IMR-90 (cell line): Measurements from ENCODE around the gene SPTBN5. TPM values are rescaled to one million over a fixed set of nuclear protein-coding genes. Genes with fewer than 3 reads are reported as not detected.

ENCODE experiments used
- ATAC-seq: fragments of 200-7000 bp; cut with Tn5 transposase; 2 replicates; pipeline ENCODE4 v1.9.1; 2020; ENCODE audit warnings: low read depth, mild to moderate bottlenecking, moderate library complexity
- BruUV-seq: library from RNA; stranded (reverse); fragments of 400-500 nt; replicated peaks from 2 replicates; lab custom pipeline; 2021; lab: Mats Ljungman, UMichigan
- CTCF ChIA-PET: fragments of 300-600 bp; formaldehyde crosslinking; extraction: SDS; loops from one replicate; lab custom pipeline; 2021; ENCODE audit warnings: antibody characterized with exemption; lab: Yijun Ruan, JAX
- POLR2A ChIA-PET: fragments of 300-600 bp; sonication (Branson Sonifier 250); formaldehyde crosslinking; loops from one replicate; lab custom pipeline; 2022; ENCODE audit warnings: antibody characterized with exemption; ENCODE audit not compliant: unreplicated experiment; lab: Charles Lee
- DNase-seq: peaks from one replicate; pipeline ENCODE4 v3.0.0; 2013
- H2AFZ ChIP-seq: replicated peaks from 2 replicates; pipeline ENCODE3; 2013; ENCODE audit warnings: low read length, mild to moderate bottlenecking; ENCODE audit not compliant: poor library complexity
- H2AK5ac ChIP-seq: 2 replicates; pipeline ENCODE4 v1.6.1; 2013; ENCODE audit warnings: low read depth, low read length, inconsistent platforms
- H2AK9ac ChIP-seq: replicated peaks from 2 replicates; pipeline ENCODE3; 2013; ENCODE audit warnings: mild to moderate bottlenecking, low read depth, low read length, moderate library complexity; ENCODE audit not compliant: poor library complexity
- H2BK120ac ChIP-seq: 2 replicates; pipeline ENCODE4 v1.6.1; 2013; ENCODE audit warnings: low read depth, low read length, inconsistent platforms
- H2BK15ac ChIP-seq: 3 replicates; pipeline ENCODE4 v1.6.1; 2013; ENCODE audit warnings: low read depth, low read length, inconsistent platforms
- H2BK20ac ChIP-seq: 2 replicates; pipeline ENCODE4 v1.6.1; 2013; ENCODE audit warnings: low read depth, mild to moderate bottlenecking, inconsistent platforms, low read length, moderate library complexity
- H2BK5ac ChIP-seq: 2 replicates; pipeline ENCODE4 v1.6.1; 2013; ENCODE audit warnings: mild to moderate bottlenecking, low read depth, low read length, inconsistent platforms; ENCODE audit not compliant: poor library complexity, severe bottlenecking
- H3K14ac ChIP-seq: replicated peaks from 2 replicates; pipeline ENCODE4 v1.6.1; 2013; ENCODE audit warnings: low read depth, low read length, inconsistent platforms
- H3K18ac ChIP-seq: 2 replicates; pipeline ENCODE4 v1.6.1; 2013; ENCODE audit warnings: low read depth, low read length, control low read depth
- H3K23ac ChIP-seq: 2 replicates; pipeline ENCODE4 v1.6.1; 2013; ENCODE audit warnings: low read depth, low read length, inconsistent platforms
- H3K27ac ChIP-seq: 2 replicates; pipeline ENCODE4 v1.5.1; 2013; ENCODE audit warnings: mild to moderate bottlenecking, control low read depth, low read length; ENCODE audit not compliant: insufficient read depth
- H3K27me3 ChIP-seq: 2 replicates; pipeline ENCODE4 v1.6.1; 2013; ENCODE audit warnings: low read length; ENCODE audit not compliant: control insufficient read depth, insufficient read depth
- H3K36me3 ChIP-seq: 2 replicates; pipeline ENCODE4 v1.6.1; 2013; ENCODE audit warnings: low read length, mixed read lengths; ENCODE audit not compliant: control insufficient read depth, insufficient read depth
- H3K4ac ChIP-seq: 2 replicates; pipeline ENCODE4 v1.6.1; 2013; ENCODE audit warnings: low read depth, low read length, inconsistent platforms
- H3K4me1 ChIP-seq: 2 replicates; pipeline ENCODE4 v1.6.1; 2013; ENCODE audit warnings: low read length, mixed read lengths; ENCODE audit not compliant: control insufficient read depth, insufficient read depth
- H3K4me2 ChIP-seq: 2 replicates; pipeline ENCODE4 v1.6.1; 2013; ENCODE audit warnings: low read depth, mild to moderate bottlenecking, control low read depth, low read length, moderate library complexity
- H3K4me3 ChIP-seq: 2 replicates; pipeline ENCODE4 v1.5.1; 2013; ENCODE audit warnings: low read depth, mild to moderate bottlenecking, control low read depth, low read length, moderate library complexity; ENCODE audit not compliant: insufficient read depth
- H3K56ac ChIP-seq: 2 replicates; pipeline ENCODE4 v1.6.1; 2013; ENCODE audit warnings: low read length, inconsistent platforms; ENCODE audit not compliant: insufficient read depth; ENCODE audit errors: extremely low read depth
- H3K79me1 ChIP-seq, 2 experiments: 2 replicates each; pipeline ENCODE4 v1.6.1; 2013; ENCODE audit warnings: low read length in 2 of 2, inconsistent platforms in 1 of 2, low read depth in 1 of 2
- H3K9ac ChIP-seq: 2 replicates; pipeline ENCODE4 v1.6.1; 2013; ENCODE audit warnings: low read depth, low read length, control low read depth
- H3K9me1 ChIP-seq: 2 replicates; pipeline ENCODE4 v1.6.1; 2013; ENCODE audit warnings: low read length, inconsistent platforms; ENCODE audit not compliant: insufficient read depth
- H3K9me3 ChIP-seq: 2 replicates; pipeline ENCODE4 v1.6.1; 2013; ENCODE audit warnings: low read length; ENCODE audit not compliant: control insufficient read depth, insufficient read depth
- H4K20me1 ChIP-seq: 2 replicates; pipeline ENCODE4 v1.6.1; 2013; ENCODE audit warnings: low read length, inconsistent platforms; ENCODE audit not compliant: insufficient read depth
- H4K5ac ChIP-seq: 2 replicates; pipeline ENCODE4 v1.6.1; 2013; ENCODE audit warnings: mild to moderate bottlenecking, low read depth, low read length, control low read depth
- H4K8ac ChIP-seq, 2 experiments: 2 replicates each; pipeline ENCODE4 v1.6.1; 2013; ENCODE audit warnings: low read depth in 2 of 2, low read length in 2 of 2, control low read depth in 1 of 2, inconsistent platforms in 1 of 2
- H4K91ac ChIP-seq: 2 replicates; pipeline ENCODE4 v1.6.1; 2013; ENCODE audit warnings: low read depth, low read length, inconsistent platforms; ENCODE audit not compliant: insufficient read depth
- BHLHE40 ChIP-seq: fragments of 150-350 bp; IDR thresholded peaks from 2 replicates; pipeline ENCODE4 v1.6.1; 2016; ENCODE audit warnings: mild to moderate bottlenecking, low read depth, low read length
- CHD1 ChIP-seq: IDR thresholded peaks from 2 replicates; pipeline ENCODE4 v1.6.1; 2012; ENCODE audit warnings: low read depth, low read length, improper control_type of control experiment
- MAFK ChIP-seq: IDR thresholded peaks from 2 replicates; pipeline ENCODE4 v1.6.1; 2012; ENCODE audit warnings: low read depth, low read length, improper control_type of control experiment
- RAD21 ChIP-seq: IDR thresholded peaks from 2 replicates; pipeline ENCODE4 v1.6.1; 2012; ENCODE audit warnings: low read length, improper control_type of control experiment
- RCOR1 ChIP-seq: IDR thresholded peaks from 2 replicates; pipeline ENCODE4 v1.6.1; 2012; ENCODE audit warnings: mild to moderate bottlenecking, low read length, improper control_type of control experiment; ENCODE audit not compliant: insufficient replicate concordance
- WGBS, 2 experiments: methylation state at CpG; one replicate each; pipeline versions ENCODE4 v1.1.5 to v1.1.7; 2013; ENCODE audit warnings: missing lambda C conversion rate in 2 of 2; ENCODE audit not compliant: insufficient read length in 1 of 2; ENCODE audit errors: extremely low coverage in 2 of 2; 5-methylcytosine and 5-hydroxymethylcytosine counted together
- dilution Hi-C: fragments of 300-500 bp; cut with HindIII; formaldehyde crosslinking; loops from one replicate; pipeline ENCODE4 v1.14.3; 2018; ENCODE audit warnings: low sequenced_read_pairs; ENCODE audit not compliant: unreplicated experiment
- in situ Hi-C: fragments of 300-500 bp; cut with MboI; formaldehyde crosslinking; loops from 3 replicates; pipeline ENCODE4 v1.14.3; 2019; ENCODE audit warnings: low sequenced_read_pairs, inconsistent platforms, mixed read lengths
- intact Hi-C: fragments of 100-400 bp; cut with micrococcal nuclease; formaldehyde crosslinking; loops from 2 replicates; pipeline ENCODE4 v1.10.0; 2022
- polyA plus RNA-seq, 3 experiments: library from polyadenylated mRNA; depleted of rRNA; stranded (reverse); fragments of >200 nt; gene quantifications; 2 replicates each; pipeline ENCODE4 v1.2.3, GENCODE V29; 2012; ENCODE audit warnings: low replicate concordance in 1 of 3
- total RNA-seq: library from RNA; depleted of rRNA; stranded (reverse); fragments of >200 nt; gene quantifications from 2 replicates; pipeline ENCODE4 v1.2.3, GENCODE V29; 2012

The SPTBN5 gene
- total and polyA plus RNA-seq, 2 of the 4 experiments (the other 2 are of a cell fraction), result under 0.01 to 0.38 TPM

DNA sequence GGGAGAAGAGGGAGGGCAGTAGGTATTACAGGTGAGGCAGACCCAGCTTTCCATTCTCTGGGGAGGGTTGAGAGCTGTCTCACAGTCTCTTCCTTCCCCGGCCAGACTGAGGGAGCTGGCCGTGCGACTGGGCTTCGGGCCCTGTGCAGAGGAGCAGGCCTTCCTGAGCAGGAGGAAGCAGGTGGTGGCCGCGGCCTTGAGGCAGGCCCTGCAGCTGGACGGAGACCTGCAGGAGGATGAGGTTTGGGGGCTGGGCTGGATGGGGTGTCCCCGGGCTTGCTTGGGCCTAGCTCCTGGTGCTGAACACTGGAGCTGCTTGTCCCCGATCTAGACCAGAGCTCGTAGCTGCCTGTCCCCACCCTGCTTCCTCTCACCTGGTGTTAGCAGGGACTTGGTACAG, 50.3 kb downstream of the SPTBN5 start:
- peak overlapping the region; percentile 32 for H2AFZ ChIP-seq
- H3K9me1 ChIP-seq, result no peaks in the 10 kb centered on the region
- no peak overlapping the region for H3K4me2 ChIP-seq
- no peak overlapping the region for H3K4ac ChIP-seq
- no peak overlapping the region for H3K27ac ChIP-seq
- H3K23ac ChIP-seq, result no peak overlapping the region
- H3K27me3 ChIP-seq, result no peaks in the 10 kb centered on the region
- no TSS peak for BruUV-seq
- H2AK9ac ChIP-seq, result peak overlapping the region; percentile 39
- no peaks in the 10 kb centered on the region for H3K9me3 ChIP-seq
- DNase-seq (no peak), ATAC-seq (no peak)
- no peak overlapping the region for H3K18ac ChIP-seq
- H3K36me3 ChIP-seq, result peaks cover 20% of the 10 kb centered on the region
- H4K91ac ChIP-seq, result no peak overlapping the region
- no peak overlapping the region for H2BK120ac ChIP-seq
- ChIA-PET POLR2A (no interaction called here), CTCF (no interaction called here)
- no peak overlapping the region for H4K5ac ChIP-seq
- dilution Hi-C loops (no loop called here), intact Hi-C loops (no loop called here), in situ Hi-C loops (no loop called here)
- no peak overlapping the region for H2BK20ac ChIP-seq
- 100% methylated on average over 1 of the region's 10 CpGs; no CpG with 5 or more reads in 1 of the 2 experiments for WGBS, 2 experiments
- H3K4me3 ChIP-seq, result no peak overlapping the region
- H4K8ac ChIP-seq, result no peak overlapping the region
- no peaks in the 10 kb centered on the region for H3K79me1 ChIP-seq
- no peak overlapping the region for H2BK5ac ChIP-seq
- no peak for TF ChIP-seq MAFK
- no peak for TF ChIP-seq CHD1
- TF ChIP-seq RAD21, result no peak
- TF ChIP-seq BHLHE40, result no peak
- TF ChIP-seq RCOR1, result no peak
- H3K14ac ChIP-seq, result no peak overlapping the region
- H3K9ac ChIP-seq, result no peak overlapping the region
- H2BK15ac ChIP-seq, result no peak overlapping the region
- H3K4me1 ChIP-seq, result no peaks in the 10 kb centered on the region; the same call in 1 of the 2 replicates
- H4K20me1 ChIP-seq, result 0 out of 2 replicates have a peak, but pooled peaks cover 9% of the 10 kb centered on the region
- H2AK5ac ChIP-seq, result no peak overlapping the region
- no peak overlapping the region for H3K56ac ChIP-seq
